DMS 273 (cell line): ENCODE results near the gene MYORG.

Experiments used
- DNase-seq: peaks from one replicate; lab custom pipeline; 2025; ENCODE audit not compliant: unreplicated experiment; lab: John Stamatoyannopoulos, UW

MYORG gene

DNA sequence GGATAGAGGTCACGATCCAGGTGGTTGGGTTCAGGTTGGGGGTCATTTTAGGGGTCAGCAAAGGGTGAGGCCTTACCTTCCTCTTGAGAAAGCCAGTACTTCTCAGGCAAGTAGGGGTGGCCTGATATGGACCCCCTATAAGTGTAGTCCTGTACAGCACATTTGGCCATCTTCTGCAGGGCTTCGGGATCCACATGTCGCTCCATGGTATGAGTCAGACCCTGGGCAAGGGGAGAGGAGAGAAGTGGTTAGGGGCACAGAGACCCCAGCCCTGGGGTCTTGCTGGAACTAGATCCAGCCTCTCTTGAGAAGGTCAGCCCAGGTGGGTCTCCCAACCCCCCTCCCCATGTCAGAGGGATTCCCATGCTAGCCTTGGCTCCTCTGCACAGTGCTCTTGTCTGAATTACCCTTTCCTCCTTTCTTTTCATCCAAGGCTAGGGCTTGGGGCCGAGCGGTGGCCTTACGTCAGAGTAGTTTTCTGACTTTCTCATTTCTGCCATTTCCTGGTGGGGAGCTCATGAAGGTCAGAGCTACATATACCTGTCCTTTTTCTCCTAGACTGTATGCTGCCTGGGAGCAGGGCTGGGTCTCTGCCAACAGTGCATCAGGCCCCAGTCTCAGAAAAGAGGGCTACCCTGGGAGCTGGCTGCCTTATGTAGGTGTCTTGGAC is 9.0 kb upstream of the MYORG start:
- DNase-seq = no peak

DNA sequence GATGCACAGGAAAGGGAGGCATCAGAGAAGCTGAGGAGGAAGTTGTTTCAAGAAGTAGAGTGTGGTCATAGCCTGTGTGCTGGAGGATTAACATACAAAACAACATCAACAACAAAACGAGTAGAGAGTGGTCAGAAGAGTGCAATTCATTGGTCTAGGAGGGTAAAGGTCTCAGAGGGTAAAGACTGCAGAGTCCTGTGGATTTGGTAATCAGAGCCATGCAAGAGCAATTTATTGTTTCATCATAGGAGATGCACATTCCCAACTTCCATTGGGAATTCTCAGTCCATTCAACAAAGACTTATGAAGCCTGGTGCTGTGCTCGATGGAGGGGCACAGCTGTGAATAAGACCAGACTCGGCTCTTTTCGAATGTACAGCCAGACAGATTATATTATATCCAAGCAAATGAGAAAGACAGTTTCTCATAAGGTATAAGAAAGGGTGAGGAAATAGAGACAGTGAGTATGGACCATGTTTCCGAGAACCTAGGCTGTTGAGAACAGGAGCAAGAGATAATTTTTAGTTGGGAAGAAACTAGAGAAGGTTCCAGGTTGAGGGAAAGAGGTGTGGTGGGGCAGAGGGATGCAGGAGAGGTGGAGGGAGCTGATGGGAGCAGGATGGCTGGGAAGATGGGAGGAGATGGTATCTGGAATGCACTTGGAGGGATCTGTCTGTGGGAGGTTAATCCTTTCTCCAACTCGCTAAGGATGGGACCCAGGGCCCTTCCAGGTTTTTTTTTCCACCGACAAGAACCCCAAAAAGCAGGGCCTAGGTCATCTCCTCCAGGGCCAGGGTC is 7.9 kb upstream of the MYORG start:
- DNase-seq = no peak

DNA sequence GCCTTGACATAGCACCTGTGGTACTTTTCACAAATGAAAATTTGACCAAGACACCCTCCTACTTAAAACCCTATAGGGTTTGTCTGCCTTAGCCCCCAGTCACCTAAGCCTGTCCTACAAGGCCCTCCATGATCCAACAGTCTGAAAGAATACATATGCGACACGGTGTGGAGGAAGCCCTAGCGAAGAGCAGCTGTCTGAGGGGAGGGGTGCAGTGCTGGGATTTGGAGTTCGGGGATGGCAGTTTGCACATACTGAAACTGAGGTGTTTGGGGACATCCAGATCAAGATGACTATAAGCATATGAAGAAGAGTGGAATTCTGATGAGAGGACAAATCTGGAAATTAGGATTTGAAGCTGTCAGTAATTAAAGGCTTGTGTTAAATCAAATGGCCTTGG is 7.2 kb upstream of the MYORG start:
- DNase-seq = no peak

DNA sequence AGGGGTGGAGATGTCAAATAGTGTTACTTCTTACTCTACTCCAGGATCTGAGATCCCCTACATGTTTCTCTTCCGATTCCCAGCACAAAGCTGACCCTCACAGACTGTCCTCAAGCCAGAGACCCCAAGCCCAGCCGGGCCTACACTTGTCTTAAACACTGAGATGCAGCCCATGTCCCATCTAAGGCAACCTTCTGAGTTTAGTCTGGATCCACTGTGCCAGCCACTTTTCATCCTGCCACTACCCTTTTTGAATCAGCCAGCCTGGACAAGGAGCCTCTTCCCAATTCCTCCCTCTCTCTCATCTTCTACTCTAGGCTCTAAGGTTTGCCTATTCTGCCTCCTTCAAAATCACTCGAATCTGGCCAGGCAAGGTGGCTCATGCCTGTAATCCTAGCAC is 6.2 kb upstream of the MYORG start:
- no peak for DNase-seq

DNA sequence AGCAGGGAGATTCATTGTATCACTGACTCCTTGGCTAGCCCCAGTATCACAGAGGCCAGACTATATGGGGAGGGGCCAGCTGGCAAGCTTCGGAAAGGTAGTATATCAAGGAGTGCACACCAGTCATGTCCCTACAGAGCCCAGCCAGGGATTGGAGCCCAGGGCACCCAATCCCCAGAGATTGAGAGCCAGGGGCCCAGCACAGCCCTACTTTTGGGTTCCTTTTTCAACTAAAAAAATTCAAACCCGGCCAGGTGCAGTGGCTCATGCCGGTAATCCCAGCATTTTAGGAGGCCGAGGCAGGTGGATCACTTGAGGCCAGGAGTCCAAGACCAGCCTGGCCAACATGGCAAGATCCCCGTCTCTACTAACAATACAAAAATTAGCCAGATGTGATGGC is 5.4 kb upstream of the MYORG start:
- DNase-seq = no peak

DNA sequence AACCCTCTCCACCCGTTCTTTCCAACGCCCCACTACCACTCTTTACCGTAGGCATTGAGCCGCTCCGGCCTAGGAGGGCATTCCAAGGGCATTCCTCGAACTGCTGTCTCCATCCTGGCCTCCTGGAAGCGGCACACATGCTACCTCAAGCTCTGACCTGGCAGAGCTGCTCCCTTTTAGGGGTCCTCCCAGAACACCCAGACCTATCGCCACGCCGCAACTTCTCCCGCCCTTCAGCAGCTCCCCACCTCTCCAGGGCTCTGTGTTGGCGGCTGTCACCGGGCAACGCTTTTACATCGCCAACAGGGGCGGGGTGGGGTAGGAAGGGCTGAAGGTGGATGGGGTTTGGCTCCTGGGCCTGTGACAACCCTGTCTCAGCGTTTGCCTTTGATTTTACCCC is 4.6 kb upstream of the MYORG start:
- no peak for DNase-seq

DNA sequence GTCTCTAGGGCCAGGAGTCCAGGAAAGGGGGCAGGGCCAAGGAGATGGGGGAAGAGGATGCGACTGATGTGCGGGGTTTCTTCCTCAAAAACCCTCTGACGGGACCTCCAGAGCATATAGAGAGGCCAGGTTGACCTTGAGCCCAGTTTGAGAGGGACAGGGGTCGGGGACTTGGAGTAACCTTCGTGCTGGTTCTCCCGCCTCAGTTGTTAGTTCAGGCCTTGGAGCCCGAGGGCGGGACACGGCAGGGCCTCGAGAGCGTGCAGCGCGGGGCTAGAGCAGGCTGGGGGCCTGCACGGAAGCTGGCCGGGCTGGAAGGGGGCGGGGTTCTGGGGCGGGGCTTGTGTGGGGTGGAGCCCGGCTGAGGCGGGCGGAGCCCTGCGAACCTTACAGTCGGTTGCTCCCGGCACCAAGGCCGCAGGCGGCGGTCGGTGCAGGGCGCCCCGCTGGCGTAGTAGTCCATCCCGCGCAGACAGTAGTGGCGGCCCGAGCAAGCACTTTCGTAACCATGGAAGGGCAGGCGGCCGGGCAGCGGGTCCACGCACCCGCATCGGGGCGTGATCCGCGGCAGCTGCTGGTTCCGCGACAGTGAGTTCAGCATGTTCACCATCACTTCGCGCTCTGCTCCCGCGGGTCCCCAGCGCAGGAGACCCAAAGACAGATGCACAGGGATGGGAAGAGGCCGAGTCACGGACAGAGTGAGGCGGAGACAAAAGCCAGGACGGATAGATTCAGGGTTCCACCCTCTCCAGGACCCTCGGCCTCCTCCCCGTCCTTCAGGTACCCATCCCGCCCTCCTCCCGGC is 4.0 kb upstream of the MYORG start:
- peak; percentile 75 for DNase-seq

DNA sequence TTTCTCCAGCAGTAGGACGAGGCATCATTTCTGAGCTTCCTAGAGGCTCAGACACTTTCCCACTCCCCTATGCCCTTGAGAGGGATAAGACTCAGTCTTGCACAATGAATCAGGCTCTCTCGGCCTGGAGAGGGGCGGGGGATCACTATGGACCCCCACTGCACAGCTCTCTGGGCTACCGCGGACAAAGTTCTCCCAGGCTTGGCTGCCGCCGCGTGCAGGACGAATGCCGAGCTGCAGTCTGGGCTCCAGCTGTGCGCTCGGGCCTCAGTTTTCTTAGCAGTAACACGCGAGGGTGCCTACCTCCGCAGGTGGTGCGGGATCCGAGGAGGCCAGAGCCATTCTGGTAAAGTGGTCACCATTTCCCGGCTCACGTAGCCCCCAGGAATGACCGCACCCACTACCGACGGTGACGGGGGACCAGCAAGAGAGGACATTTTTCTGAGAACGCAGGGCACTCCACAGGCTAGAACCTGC is 3.4 kb upstream of the MYORG start:
- DNase-seq = no peak

DNA sequence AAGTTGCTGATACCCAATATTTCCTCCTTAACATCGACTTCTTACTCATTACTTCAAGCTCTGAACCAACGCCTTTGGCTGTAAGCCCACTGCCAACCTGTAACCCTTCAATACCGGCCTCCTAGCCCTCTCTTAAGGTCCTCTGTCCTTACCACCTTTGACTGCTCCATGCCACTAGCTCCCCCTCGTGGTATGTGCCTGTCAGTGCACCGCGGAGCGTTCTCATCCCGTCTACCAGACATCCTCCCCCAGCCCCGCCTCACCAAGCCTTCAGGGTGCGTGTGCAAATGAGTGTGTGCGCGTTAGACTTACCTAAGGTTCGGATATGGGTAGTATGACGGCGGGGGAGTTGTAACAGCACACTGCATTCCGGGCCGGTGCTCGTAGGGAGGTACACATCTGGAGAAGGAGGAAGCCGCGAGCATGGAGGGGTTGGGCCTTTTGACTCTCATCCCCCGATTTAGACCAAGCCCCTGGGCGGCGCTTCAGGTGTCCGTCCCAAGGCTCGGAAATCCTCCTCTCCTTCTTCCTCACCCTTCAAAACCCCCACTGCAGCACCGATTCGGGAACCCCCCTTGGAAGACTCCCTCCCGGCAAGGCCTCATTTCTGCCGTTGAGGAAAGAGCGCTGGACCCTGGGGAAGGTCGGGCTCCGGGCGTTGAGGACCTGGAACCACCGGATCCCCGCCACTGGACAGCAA is 2.8 kb upstream of the MYORG start:
- peak; percentile 90 for DNase-seq

DNA sequence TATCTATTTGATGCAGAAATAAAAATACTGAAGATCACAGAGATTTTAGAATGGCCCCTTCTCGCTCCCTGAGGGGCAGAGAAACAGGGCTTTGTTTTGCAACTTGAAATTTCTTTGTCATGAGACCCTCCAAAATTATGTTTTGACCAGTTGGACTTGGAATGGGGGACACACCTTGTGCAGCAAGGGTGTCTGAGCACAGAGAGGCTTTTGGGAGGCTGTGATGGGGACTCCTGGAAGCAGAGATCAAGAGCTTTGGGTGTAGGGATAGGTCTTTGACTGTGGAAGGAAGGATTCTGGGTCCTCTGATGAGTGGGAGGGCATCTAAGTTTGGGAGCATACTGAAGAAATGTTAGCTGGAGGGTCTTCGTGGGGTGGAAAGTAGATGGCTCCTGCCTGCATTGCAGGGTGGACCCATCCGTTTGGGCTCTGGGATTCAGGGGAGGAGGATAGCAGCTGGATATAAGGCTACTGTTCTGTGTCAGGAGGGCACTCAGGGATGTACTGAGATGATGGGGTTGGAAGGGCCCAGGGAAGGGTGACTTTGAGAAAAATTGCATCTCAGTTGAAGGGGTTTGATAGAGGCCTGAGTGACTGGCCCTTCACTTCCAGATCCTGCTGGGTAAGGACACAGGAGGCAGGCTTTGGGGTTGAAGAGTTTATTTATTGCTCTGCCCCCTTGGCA is 1.8 kb upstream of the MYORG start:
- no peak for DNase-seq

DNA sequence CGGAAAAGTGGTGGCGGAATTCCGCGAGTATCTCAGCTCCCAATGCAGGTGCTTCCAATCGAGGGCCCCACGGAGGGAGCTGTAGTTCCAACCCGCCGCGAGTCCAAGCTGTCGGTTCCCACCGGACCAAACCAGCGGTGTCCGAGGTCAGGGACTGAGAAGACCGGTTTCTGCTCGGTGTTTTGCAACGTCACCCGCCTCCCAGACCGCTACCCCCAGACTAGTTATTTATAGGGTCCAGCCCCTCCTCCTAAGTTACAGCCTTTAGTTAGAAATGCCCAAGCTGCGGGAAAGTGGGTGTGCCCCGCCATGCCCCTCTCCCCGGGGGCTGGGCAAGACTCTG is 677 bp upstream of the MYORG start:
- DNase-seq = no peak

DNA sequence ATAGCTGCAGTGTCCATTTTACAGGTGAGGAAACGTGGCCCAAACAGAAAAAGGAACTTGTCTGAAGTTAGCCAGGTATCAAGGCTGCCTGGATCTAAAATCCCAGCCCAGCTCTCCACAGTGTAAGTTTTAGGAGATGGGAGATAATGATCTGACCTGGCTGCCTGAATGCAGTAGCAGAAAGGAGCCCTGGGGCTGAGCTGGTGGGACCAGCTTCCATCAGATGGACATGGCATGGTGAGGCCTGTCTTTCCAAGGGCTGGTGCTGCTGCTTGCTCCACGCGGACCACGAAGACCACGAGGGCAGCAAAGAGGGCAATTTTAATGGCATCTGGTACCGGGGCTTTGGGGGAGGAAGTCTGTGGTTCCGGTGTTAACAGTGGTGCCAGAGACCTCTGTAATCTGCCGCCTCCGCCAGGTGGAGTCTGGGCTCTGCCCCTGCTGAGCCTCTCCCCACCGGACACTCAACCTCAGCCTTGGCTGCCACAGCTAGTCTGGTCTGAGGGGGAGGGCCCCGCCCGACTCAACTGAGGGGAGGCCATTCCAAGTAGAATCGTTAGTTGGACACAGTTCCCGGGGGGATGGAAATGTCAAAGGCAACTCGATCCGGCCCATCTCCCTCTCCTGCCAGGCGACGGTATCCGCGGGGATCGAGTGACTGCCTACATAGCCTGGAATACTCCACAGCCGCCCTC is 650 bp downstream of the MYORG start:
- DNase-seq = peak; percentile 62

DNA sequence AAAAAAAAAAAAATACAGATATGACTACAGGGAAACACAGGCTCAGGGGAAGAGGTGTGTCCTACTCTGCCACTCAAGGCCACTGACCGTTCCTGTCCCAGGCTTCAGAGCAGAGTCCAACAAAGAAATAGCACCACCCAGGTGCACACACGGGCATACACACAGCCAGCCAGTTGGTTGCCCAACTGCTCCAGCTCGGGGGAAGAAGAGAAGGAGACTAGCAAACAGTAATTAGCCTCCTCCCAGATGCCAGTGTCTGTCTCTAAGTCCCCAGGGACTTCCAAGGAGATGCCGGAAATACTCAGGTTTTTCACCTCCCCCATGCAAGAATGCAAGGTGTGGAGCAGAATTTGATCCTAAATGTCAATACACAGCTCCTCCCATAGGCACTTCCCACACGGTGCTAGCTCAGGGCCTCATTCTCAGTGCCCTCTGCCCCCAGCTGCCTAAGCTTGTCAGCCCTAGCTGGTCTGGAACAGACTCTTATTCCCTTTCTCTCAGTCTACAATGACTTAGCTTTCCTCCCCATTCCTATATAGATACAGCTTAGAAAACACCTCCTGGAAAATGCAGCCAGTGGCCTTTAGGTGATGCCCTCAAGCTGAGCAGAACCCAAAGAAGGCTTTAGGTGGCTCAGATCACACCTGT is 1.7 kb downstream of the MYORG start:
- DNase-seq = peak; percentile 69

DNA sequence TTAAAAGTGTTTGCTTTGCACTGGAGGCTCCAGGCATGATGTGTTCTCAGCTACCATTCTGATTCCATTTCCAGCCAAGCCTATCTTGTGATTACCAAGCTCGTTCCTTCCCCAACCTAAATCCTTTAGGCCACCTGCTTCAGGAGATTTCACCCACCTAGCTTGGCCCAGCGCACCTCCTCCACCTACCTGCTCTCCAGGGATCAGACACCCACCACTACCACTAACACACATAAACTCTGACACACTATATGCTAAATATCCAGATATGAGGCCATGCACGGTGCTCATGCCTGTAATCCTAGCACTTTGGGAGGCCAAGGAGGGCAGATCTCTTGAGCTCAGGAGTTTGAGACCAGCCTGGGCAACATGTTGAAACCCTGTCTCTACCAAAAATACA is 2.4 kb downstream of the MYORG start:
- DNase-seq = no peak

DNA sequence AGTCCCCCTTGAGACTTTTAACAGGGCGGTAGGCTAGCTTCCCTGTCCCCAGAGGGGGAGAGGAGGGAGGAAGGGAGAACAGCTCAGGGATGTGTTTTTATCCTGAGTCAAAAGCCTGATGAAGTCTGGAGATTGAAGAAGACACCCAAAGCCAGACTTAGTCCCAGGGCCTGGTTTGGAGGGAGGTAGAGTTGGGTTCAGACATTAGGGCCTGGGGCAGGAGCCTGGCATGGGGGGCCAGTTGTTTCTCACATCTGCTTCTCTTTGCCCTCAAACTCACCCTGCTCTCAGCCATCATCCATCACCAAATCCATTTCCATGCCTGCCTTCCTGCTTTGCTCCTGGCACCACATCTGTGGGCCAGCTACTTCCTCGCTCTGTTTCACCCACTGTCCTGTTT is 2.9 kb downstream of the MYORG start:
- DNase-seq = no peak

DNA sequence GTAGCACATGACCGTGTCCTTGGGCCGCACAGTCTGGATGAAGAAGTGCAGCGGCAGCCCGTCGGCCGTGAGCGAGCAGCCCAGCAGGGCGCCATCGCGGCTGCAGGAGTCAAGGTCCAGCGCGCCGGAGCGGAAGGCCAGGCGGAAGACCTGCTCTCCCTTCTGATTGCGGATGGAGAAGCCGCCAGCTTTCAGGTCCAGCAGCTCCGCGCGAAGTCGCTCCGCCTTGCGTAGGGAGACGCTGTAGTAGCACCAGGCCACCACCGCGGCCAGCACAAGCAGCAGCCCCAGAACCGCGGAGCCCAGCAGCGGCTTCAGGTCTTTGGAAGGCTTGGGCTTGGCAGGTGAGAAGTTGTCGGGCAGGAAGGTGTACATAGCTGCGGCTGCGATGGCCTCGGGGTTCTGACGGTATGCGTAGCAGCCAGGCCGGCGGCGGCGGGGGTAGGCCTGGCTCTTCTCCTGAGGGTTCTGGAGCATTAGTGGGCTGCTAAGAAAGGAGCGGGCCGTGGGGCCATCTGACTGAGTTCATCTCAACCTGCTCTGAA is 4.2 kb downstream of the MYORG start:
- DNase-seq = no peak

DNA sequence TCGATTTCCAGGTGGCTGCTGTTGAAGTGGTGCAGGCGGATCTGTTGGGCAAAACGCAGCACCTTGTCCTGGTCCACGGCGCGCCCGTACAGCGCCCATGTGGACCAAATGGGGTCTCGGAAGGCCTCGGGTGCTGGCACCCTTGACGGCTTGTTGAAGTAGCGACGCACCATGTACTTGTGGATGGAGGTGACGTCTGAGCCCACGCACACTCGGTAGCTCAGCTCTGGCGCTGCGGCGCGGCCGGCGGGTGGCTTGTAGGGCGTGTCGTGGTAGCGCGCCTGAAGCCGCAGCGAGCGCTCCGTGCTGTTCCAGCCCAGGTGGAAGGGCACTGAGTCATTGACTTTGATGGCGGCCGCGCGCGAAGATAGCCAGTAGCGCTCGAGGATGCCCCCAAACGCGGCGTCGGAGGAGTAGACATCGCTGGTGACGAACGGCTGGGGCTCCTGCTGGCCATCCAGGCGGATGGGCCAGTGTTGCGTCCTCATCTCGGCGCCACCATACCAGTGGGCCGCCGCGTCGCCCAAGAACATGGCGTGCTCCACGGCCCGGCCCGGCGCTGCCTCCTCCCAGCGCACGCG is 4.7 kb downstream of the MYORG start:
- no peak for DNase-seq

DNA sequence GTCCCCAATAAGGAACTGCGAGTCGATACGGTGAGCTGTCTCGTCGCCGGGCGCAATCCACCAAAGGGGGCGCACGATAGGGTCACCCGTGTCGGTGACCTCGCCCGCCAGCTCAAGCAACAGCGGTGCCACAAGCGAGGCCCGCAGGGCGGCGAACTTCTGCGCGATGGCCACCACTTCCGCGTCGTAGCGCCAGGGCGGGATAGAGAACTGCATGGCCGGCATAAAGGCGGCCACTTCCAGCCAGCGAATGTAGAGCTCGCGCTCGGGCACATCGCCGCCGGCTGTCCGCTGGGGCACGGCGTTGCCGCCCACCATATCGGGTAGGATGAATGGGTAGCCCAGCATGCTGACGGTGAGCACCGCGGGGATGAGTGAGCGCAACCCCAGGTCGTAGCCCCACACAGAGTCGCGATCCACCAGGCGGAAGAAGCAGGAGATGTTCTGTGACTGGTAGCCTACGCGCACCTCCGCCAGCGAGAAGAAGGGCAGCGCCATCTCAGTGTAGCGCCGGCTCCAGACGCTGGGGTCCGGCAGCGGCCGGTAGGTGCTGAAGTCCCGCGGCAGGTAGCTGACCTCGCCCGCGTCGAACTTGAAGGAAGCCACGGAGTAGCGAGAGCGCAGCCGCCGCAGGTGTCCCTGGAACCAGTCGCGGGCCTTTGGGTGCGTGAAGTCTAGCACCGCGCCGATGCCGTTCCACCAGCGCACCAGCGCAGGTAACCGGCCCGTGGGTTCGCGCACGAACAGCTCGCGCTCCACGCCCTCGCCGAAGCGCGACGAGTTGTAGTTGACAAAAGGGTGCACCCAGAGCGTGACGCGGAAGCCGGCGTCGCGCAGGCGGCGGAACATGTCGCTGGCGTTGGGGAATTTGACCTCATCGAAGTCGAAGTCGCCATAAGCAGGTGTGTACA is 5.5 kb downstream of the MYORG start:
- DNase-seq = no peak
